DMS53 treated with DMSO at 0.1 percent for 48 hours (cell line): ENCODE measurements around the gene SLC9A9.
A peak's percentile ranks its signal among the peaks of the same experiment; 100 is the strongest.

ENCODE experiments used
- DNase-seq: peaks from one replicate; lab custom pipeline; 2025; ENCODE audit not compliant: unreplicated experiment; lab: John Stamatoyannopoulos, UW

The SLC9A9 gene

GRCh38 chr3:143652118-143652517, 196.2 kb downstream of the SLC9A9 start:
- no peak for DNase-seq

DNA sequence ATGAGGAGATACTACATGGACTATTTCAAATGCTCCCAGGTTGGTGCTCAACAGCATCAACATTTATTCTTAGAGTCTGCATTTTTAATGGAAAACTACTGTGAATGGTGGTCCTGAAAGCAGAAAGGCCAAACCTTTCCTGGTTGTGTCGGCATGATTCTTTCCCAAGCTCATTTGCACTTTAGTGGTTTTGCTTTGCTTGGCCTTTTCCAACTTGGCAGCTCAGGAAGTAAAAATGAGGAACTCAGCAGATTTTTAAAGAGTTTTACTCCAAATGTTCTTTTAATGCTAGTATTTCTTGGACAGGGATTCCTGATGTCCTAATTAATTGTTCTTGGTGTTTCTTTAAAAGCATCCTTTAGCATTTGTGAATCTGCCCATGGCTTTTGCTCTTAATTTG, 197.4 kb downstream of the SLC9A9 start:
- no peak for DNase-seq

GRCh38 chr3:143650120-143650519, 198.1 kb downstream of the SLC9A9 start:
- DNase-seq = no peak

GRCh38 chr3:143648708-143649107, 199.6 kb downstream of the SLC9A9 start:
- no peak for DNase-seq

DNA sequence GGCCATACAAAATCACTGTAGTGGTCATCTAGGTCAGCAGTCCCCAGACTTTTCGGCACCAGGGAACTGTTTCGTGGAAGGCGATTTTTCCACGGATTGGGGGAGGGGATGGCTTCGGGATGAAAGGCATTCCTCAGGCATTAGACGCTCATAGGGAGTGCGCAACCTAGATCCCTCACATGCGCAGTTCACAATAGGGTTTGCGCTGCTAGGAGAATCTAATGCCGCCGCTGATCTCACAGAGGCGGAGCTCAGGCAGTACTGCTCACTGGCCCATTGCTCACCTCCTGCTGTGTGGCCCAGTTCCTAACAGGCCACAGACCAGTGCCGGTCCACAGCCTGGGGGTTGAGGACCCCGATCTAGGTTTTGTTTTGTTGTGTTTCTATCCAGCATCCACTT, 200.1 kb downstream of the SLC9A9 start:
- DNase-seq = no peak

DNA sequence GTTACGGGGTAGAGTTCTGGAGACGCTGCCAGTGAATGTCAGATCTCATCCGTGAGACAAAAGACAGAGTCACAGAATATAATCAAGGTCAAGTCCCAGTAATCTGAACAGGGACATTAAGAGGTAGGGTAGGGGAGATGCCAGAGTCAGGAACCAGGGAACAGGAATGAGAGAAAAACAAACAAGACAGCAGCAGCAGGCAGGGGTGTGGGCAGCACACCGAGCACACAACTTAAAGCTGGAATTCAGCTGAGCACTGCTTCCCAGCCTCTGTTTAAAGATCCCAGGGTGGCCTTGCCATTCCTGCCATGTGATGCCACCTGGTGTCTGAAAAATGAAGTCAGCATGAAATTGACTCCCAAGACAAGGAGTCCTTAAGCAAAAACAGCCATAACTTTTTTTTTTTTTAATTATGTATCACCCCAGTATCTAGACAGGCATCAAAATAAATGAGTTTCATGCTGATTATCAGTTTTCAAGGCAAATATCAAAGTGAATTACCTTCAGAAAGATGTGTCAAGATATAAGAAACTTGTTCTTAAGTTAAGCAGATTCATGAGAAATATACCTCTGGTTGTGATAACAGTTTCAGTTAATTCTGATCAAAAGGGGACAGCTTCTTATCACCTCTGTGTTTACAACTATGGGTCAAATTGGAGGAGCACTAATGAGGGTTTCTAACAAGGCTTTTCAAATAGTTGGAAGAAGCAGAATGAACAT, 203.7 kb downstream of the SLC9A9 start:
- peak; percentile 68 for DNase-seq

GRCh38 chr3:143643905-143644304, 204.4 kb downstream of the SLC9A9 start:
- no peak for DNase-seq

DNA sequence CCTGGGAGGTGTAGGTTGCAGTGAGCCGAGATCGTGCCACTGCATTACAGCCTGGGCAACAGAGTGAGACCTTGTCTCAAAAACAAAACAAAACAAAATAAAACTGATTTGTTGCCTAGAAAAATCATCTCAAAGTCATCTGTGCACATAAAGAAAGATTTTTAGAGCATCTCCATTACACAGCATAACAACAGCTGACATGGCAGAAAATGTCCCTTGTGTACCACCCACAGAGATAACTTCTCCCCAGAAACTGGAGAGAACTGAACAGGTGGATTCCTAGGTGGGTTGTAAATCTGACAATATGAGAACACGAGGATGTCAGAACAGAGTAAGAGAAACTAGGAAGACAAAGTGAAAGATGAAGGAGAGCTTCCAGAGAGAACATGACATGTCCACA, 207.5 kb downstream of the SLC9A9 start:
- DNase-seq = no peak

- no peak for DNase-seq
Observed at GRCh38 chr3:143637133-143637532, 211.1 kb downstream of the SLC9A9 start.

DNA sequence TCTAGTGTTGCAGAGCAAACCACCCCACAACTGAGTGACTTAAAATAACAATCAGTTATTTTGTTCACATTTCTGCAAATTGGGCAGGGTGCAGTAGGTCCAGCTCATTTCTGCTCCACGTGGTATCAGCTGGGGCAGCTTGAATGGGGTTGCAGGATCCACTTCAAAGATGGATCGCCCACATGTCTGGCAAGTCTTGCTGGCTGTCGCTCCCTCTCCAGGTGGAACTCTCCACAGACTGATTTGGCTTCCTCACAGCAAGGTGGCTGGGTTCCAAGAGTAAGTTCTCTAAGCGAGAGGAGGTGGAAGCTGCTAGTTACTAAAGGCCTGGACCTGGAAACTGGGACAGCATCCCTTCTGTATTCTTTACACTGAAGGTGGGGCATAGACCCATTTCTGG, 213.3 kb downstream of the SLC9A9 start:
- no peak for DNase-seq

- DNase-seq = no peak
Observed at GRCh38 chr3:143634427-143634826, 213.8 kb downstream of the SLC9A9 start.

DNA sequence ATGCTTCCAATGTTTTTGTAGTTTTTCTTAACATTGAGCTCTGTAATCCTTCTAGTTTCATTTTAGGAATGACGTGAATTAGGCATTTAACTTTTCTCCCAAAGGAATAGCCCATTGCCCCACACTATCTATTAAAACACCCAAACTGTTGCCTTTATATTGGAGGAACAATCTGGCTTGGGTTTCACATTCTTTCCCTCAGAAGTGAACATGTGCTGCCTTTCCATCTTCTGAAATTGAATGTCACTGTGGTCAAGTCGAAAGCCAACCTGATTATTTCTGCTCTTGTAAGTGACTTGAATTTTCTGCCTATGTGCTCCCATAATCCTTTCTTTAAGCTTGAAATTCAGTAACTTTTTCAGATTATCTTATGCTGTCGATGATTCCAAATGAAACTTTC, 214.5 kb downstream of the SLC9A9 start:
- no peak for DNase-seq

- no peak for DNase-seq
Observed at GRCh38 chr3:143629726-143630125, 218.5 kb downstream of the SLC9A9 start.

DNA sequence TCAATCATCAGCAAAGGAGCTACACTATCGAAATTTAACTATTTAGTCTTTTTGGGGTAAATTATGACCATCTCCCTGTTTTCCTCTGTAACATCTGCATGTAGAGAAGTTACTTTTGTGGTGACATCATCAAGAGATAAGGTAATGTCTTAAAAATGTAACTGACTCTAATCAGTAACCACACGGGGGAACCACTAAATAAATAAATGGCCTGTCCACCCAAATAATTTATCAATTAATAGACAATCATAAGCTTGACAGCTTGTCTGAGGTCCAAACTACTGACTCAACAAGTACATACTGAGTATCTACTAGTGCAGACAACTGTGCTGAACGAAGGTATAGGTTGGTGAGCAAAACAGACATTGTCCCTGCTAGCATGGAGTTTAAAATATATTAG, 219.3 kb downstream of the SLC9A9 start:
- DNase-seq = no peak

DNA sequence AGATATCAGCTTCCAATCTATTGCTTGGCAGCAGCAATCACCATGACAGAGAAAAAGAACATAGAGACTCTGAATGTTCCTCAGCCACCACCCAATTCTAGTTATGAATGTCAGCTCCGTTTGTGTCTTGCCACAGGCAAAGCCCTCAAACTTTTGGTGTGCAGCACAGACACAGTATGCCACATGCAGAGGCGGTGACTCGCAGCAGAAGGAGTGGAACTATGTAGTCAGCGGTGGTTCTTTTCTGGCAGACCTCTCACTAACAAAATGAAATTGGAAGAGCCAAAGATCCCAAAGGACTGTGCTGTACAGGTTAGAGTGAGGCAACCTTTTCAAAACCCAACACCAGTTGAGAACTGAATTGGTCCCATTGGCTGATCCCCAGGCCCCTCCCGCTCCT, 220.9 kb downstream of the SLC9A9 start:
- no peak for DNase-seq

- DNase-seq = no peak
Observed at GRCh38 chr3:143619231-143619630, 229.0 kb downstream of the SLC9A9 start.

- DNase-seq = no peak
Observed at GRCh38 chr3:143617050-143617449, 231.2 kb downstream of the SLC9A9 start.

DNA sequence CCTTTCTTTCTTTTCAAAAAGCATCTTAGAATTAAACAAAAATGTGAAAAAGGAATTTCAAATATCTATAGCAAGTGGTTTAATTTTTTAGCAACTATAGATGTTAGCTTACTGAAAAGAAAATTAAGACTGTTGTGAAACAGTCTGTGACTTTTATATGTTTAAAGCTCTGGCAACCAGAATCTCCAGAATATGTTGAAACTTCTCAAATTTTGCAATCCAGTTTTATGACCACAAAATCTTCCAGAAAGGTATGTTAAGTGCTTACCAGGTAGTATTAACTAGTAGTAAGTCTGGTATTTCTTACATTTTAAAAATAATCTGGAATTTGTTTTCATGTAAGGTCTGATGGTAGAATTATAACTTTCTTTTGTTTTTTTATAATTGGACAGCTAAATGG, 235.0 kb downstream of the SLC9A9 start:
- no peak for DNase-seq

GRCh38 chr3:143612541-143612940, 235.7 kb downstream of the SLC9A9 start:
- no peak for DNase-seq

DNA sequence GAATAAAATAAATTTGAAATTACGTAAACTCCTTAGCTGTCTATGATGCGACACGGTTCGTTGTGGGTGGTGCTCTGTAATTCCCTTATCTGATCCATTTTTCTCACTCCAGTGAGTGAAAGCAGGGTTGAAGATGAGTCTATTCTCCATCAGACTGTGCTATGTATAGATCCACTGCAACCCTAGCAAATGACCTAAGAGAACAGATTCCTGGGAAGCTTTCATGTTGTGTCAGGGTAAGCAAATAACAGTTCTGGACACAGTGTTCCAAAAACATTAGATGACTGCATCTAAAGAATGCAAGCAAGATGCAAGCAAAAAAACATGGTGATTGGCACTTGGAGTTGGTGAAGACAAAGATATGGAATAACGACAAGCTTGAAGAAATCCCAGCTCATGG, 239.3 kb downstream of the SLC9A9 start:
- no peak for DNase-seq

DNA sequence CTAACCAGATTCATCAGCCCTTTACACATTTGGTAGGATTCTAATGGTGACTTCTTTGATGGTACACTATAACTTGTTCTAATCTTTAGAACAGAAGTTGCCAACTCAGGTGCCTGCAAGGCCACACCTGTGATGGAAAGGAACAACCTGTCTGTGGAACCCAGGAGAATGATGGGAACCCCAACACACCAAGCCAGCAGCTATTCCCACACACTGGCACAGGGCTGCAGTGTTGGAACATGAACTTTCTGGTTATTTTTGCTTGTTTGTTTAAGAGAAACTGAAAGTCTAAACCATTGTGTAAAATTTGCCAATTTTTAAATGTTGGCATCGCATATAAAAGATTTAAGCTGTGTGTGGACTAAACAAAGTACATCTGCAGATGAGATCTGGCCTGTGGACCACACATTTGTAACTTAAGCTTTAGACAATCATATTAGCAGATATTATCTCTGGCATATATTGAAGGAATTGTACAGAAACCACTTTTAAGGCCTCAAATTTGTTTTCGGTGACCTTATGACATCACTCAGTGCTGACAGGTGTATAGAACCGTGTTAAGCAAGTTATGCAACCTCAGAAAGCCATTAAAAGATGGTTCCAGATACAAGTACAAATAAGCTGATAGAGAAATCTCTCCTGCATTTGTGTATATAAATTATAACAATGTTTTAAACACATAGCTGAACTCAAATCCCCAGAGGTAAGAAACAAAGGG, 242.9 kb downstream of the SLC9A9 start:
- DNase-seq = no peak

GRCh38 chr3:143604402-143605185, 243.7 kb downstream of the SLC9A9 start:
- no peak for DNase-seq
